Testis (tissue), 3 donors: ENCODE results near the gene ERGIC3. TPM values are rescaled to one million over a fixed set of nuclear protein-coding genes. Genes with fewer than 3 reads are reported as not detected.

Experiments
- DNase-seq: peaks from one replicate; pipeline ENCODE4 v3.0.0-alpha.2; 2019
- H3K27ac ChIP-seq, 2 donors: fragments of 200-600 bp; sonication (generic); one replicate each; pipeline ENCODE4 v1.5.1; 2019
- H3K27me3 ChIP-seq: fragments of 200-600 bp; sonication (generic); one replicate; pipeline ENCODE4 v1.5.1; 2019
- H3K36me3 ChIP-seq: fragments of 200-600 bp; sonication (generic); one replicate; pipeline ENCODE4 v1.5.1; 2017; ENCODE audit warnings: low read depth; ENCODE audit errors: missing control alignments
- H3K4me1 ChIP-seq: fragments of 200-600 bp; sonication (generic); one replicate; pipeline ENCODE4 v1.5.1; 2019
- H3K4me3 ChIP-seq, 2 donors: fragments of 200-600 bp; sonication (generic); one replicate each; pipeline ENCODE4 v1.5.1; 2017 to 2019
- H3K9me3 ChIP-seq: fragments of 200-600 bp; sonication (generic); one replicate; pipeline ENCODE4 v1.5.1; 2017
- POLR2A ChIP-seq: fragments of 450-650 bp; IDR thresholded peaks from one replicate; pipeline ENCODE4 v1.6.1; 2017; ENCODE audit warnings: antibody characterized with exemption, mild to moderate bottlenecking, moderate library complexity
- WGBS, 2 donors: methylation state at CpG; one replicate each; pipeline ENCODE4 v1.1.5; 2018; 5-methylcytosine and 5-hydroxymethylcytosine counted together
- intact Hi-C: fragments of 100-400 bp; cut with DNase I; formaldehyde crosslinking; loops from one replicate; pipeline ENCODE4 v1.15.1; 2023; ENCODE audit warnings: low total_unique reads
- polyA plus RNA-seq: library from polyadenylated mRNA; stranded (reverse); fragments of 350-450 nt; fragmentation: Illumina TruSeq; extraction: RNeasy Lipid Tissue Mini Kit (QIAGEN cat#74804); gene quantifications from one replicate; pipeline ENCODE4 v1.2.3, GENCODE V29; 2014; ENCODE audit warnings: low read depth, low replicate concordance; ENCODE audit not compliant: insufficient read depth
- small RNA-seq, 2 donors: library from RNA; depleted of rRNA; stranded (forward); fragments of <200 nt; gene quantifications; one replicate each; pipeline ENCODE3, GENCODE V24; 2016
- total RNA-seq, 2 donors: library from RNA; depleted of rRNA; stranded (reverse); fragments of >200 nt; gene quantifications; one replicate each; pipeline ENCODE4 v1.2.3, GENCODE V29; 2016
- TF ChIP-seq, protein P1 (sequence below), 3 experiments: fragments of 450-650 bp in 2 of 3; fragments of 200-600 bp in 1 of 3; sonication (generic) in 1 of 3; IDR thresholded peaks; one replicate each; pipeline ENCODE4 v1.5.1; 2016 to 2019; ENCODE audit warnings: antibody characterized with exemption in 3 of 3, mild to moderate bottlenecking in 2 of 3, moderate library complexity in 1 of 3

The ERGIC3 gene
- total and polyA plus RNA-seq, 3 donors from 2014 or later: 337 to 493 (median 338) TPM

DNA sequence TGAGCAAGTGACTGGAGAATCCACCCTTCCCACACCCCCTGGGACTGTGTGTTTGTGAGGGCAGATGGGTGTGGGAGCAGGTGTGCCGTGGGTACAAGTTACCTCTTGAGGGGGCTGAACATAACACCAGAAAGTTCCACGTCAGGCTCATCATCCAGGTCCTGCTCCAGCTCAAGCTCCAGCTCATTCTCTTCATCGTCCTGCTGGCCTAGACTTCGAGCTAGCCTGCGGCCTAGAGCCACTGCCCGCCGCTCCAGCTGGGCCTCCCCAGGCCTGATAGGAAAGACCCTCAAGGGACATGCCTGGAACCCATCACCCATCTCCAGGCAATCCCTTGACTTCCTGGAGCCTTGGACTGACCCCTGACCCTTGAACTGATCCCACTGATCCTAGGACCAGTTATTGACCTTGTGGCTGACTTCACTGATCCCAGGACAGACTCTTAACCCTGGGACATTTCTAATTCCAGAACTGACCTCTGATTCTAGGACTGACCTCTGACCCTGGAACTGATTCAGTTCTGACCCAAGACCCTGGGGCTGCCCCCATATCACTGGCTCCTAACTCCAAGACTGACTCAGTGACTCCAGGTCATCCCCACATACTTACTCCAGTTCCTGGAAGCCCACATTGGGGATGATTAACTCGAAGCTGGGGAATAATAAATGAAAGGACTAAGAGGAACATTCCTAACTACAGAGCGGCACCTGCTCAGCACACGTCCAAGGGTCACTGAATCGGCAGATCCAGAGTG lies 62.0 kb downstream of the ERGIC3 start:
- Histone ChIP-seq H3K9me3 (no peaks in the 10 kb centered on the region), H3K4me1 (peaks cover 10% of the 10 kb centered on the region), H3K27ac (no peak overlapping the region), H3K27me3 (no peaks in the 10 kb centered on the region), H3K4me3 (no peak overlapping the region), H3K36me3 (no peaks in the 10 kb centered on the region)
- DNase-seq: no peak
- TF ChIP-seq, protein P1, sequence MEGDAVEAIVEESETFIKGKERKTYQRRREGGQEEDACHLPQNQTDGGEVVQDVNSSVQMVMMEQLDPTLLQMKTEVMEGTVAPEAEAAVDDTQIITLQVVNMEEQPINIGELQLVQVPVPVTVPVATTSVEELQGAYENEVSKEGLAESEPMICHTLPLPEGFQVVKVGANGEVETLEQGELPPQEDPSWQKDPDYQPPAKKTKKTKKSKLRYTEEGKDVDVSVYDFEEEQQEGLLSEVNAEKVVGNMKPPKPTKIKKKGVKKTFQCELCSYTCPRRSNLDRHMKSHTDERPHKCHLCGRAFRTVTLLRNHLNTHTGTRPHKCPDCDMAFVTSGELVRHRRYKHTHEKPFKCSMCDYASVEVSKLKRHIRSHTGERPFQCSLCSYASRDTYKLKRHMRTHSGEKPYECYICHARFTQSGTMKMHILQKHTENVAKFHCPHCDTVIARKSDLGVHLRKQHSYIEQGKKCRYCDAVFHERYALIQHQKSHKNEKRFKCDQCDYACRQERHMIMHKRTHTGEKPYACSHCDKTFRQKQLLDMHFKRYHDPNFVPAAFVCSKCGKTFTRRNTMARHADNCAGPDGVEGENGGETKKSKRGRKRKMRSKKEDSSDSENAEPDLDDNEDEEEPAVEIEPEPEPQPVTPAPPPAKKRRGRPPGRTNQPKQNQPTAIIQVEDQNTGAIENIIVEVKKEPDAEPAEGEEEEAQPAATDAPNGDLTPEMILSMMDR (IDR thresholded peaks at IDR 0.05): no peak
- no peak for TF ChIP-seq POLR2A
- 89 to 97% methylated on average over 5 to 11 of the region's 11 CpGs for WGBS, 2 donors
- intact Hi-C loops: no loop called here

DNA sequence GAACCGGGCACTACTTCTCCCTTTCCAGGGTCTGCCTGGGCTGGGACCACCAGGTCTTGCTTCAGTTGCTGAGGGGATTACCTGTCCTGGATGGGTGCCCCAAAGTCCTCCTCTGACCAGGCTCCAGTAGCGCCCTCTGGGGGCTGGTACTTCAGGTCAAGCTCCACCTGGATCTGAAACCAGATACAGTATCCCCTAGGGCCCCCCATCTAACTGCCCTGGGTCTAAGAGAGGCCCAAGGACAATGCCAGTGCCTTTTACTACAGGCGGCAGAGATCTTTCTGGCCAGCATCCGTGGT lies 62.5 kb downstream of the ERGIC3 start:
- no peaks in the 10 kb centered on the region for H3K36me3 ChIP-seq
- H3K27me3 ChIP-seq: no peaks in the 10 kb centered on the region
- TF ChIP-seq, protein P1 (IDR thresholded peaks at IDR 0.05): no peak
- TF ChIP-seq POLR2A: no peak
- no peak for DNase-seq
- H3K4me1 ChIP-seq: peaks cover 10% of the 10 kb centered on the region
- H3K27ac ChIP-seq: no peak overlapping the region
- intact Hi-C loops: no loop called here
- no peaks in the 10 kb centered on the region for H3K9me3 ChIP-seq
- WGBS, 2 donors: 73 to 77% methylated on average over 4 of the region's 4 CpGs
- H3K4me3 ChIP-seq: no peak overlapping the region

DNA sequence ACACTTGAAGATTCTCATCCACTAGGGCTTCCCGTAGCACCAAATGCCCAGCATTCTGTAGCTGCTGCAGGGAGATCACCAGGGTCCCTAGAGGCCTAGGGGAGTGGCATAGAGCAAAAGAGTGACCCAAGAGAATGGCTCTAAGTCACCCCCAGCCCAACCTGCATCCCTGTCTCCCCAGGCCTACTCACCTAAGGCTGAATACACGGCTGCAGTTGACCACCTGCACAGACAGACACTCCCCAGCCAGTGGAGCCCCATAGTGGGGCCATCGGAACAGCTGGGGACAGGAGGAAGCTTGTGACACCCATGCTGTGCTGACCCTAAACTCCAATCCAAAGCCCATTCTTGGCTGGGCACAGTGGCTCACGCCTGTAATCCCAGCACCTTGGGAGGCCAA lies 64.2 kb downstream of the ERGIC3 start:
- TF ChIP-seq POLR2A: no peak
- TF ChIP-seq, protein P1 (IDR thresholded peaks at IDR 0.05): no peak
- H3K27me3 ChIP-seq: no peaks in the 10 kb centered on the region
- no peak overlapping the region for H3K4me3 ChIP-seq
- WGBS, 2 donors: 94 to 100% methylated on average over 1 to 4 of the region's 4 CpGs
- H3K4me1 ChIP-seq: peaks cover 6% of the 10 kb centered on the region
- no peak for DNase-seq
- intact Hi-C loops: no loop called here
- no peaks in the 10 kb centered on the region for H3K36me3 ChIP-seq
- no peak overlapping the region for H3K27ac ChIP-seq
- H3K9me3 ChIP-seq: no peaks in the 10 kb centered on the region

Small RNA genes within 50 kb of the gene (small RNA-seq; reads per million reads assigned to genes)
- gene RPL37P1: 0 reads per million in 2 donors

Other genes with a start within 250 kb of the ERGIC3 start
- gene FAM83C, start 249.7 kb upstream of the ERGIC3 start, total RNA-seq: under 1 TPM; 0.39 to 0.43 TPM
- gene FAM83C, start 249.7 kb upstream of the ERGIC3 start, polyA plus RNA-seq: 0.96 TPM
- 10 to 100 TPM; 48.9 to 52.8 TPM for gene UQCC1, start 130.1 kb upstream of the ERGIC3 start, total RNA-seq
- 55.8 TPM for gene UQCC1, start 130.1 kb upstream of the ERGIC3 start, polyA plus RNA-seq
- 1 to 10 TPM in 1 of 2 donors, under 1 TPM in 1; 0.94 to 1.1 TPM for gene GDF5, start 103.8 kb upstream of the ERGIC3 start, total RNA-seq
- gene GDF5, start 103.8 kb upstream of the ERGIC3 start, polyA plus RNA-seq: 0.84 TPM
- 10 to 100 TPM; 41.2 to 54.5 TPM for gene CEP250, start 86.5 kb upstream of the ERGIC3 start, total RNA-seq
- gene CEP250, start 86.5 kb upstream of the ERGIC3 start, polyA plus RNA-seq: 68.6 TPM
- gene C20orf173, start 12.4 kb upstream of the ERGIC3 start, total RNA-seq: 10 to 100 TPM in 1 of 2 donors, 1 to 10 TPM in 1; 8.5 to 17.3 TPM
- 47.2 TPM for gene C20orf173, start 12.4 kb upstream of the ERGIC3 start, polyA plus RNA-seq
- 10 to 100 TPM; 21.6 to 49.0 TPM for gene SPAG4, start 73.8 kb downstream of the ERGIC3 start, total RNA-seq
- 39.0 TPM for gene SPAG4, start 73.8 kb downstream of the ERGIC3 start, polyA plus RNA-seq
- gene CPNE1, start 122.8 kb downstream of the ERGIC3 start, total RNA-seq: 100 to 1,000 TPM in 1 of 2 donors, 10 to 100 TPM in 1; 60.6 to 103 TPM
- 105 TPM for gene CPNE1, start 122.8 kb downstream of the ERGIC3 start, polyA plus RNA-seq
- gene RBM12, start 122.8 kb downstream of the ERGIC3 start, total RNA-seq: 10 to 100 TPM; 40.8 to 46.3 TPM
- gene RBM12, start 122.8 kb downstream of the ERGIC3 start, polyA plus RNA-seq: 54.9 TPM
- gene NFS1, start 157.3 kb downstream of the ERGIC3 start, total RNA-seq: 10 to 100 TPM; 84.1 to 90.6 TPM
- 86.6 TPM for gene NFS1, start 157.3 kb downstream of the ERGIC3 start, polyA plus RNA-seq
- gene ROMO1, start 157.3 kb downstream of the ERGIC3 start, total RNA-seq: 100 to 1,000 TPM; 200 to 276 TPM
- gene ROMO1, start 157.3 kb downstream of the ERGIC3 start, polyA plus RNA-seq: 160 TPM
- gene RBM39, start 200.2 kb downstream of the ERGIC3 start, total RNA-seq: 100 to 1,000 TPM; 273 to 278 TPM
- gene RBM39, start 200.2 kb downstream of the ERGIC3 start, polyA plus RNA-seq: 116 TPM
- gene PHF20, start 229.9 kb downstream of the ERGIC3 start, total RNA-seq: 100 to 1,000 TPM in 1 of 2 donors, 10 to 100 TPM in 1; 59.8 to 108 TPM
- 76.1 TPM for gene PHF20, start 229.9 kb downstream of the ERGIC3 start, polyA plus RNA-seq